Right forelimb (tissue), 1 donor: ENCODE data around the gene PYGB.

Source experiments
- DNase-seq: peaks from one replicate; pipeline ENCODE4 v3.0.0-alpha.2; 2018

Gene PYGB

GRCh38 chr20:25283221-25283951 is 35.5 kb downstream of the PYGB start:
- no peak for DNase-seq

GRCh38 chr20:25284131-25284601 is 36.3 kb downstream of the PYGB start:
- DNase-seq: no peak

GRCh38 chr20:25285091-25285647 is 37.3 kb downstream of the PYGB start:
- no peak for DNase-seq

GRCh38 chr20:25285856-25286798 is 38.2 kb downstream of the PYGB start:
- peak; percentile 22 for DNase-seq

GRCh38 chr20:25286917-25287316 is 39.0 kb downstream of the PYGB start:
- DNase-seq: no peak

GRCh38 chr20:25287631-25288290 is 39.9 kb downstream of the PYGB start:
- DNase-seq: no peak

- DNase-seq: no peak
Observed at GRCh38 chr20:25288291-25289181, 40.7 kb downstream of the PYGB start.

GRCh38 chr20:25289886-25290597 is 42.2 kb downstream of the PYGB start:
- DNase-seq: no peak

GRCh38 chr20:25290646-25291431 is 43.0 kb downstream of the PYGB start:
- DNase-seq: no peak

- DNase-seq: no peak
Observed at GRCh38 chr20:25291432-25292133, 43.7 kb downstream of the PYGB start.

- no peak for DNase-seq
Observed at GRCh38 chr20:25292176-25292891, 44.4 kb downstream of the PYGB start.

GRCh38 chr20:25293507-25293906 is 45.6 kb downstream of the PYGB start:
- DNase-seq: no peak

- DNase-seq: no peak
Observed at GRCh38 chr20:25293910-25294458, 46.1 kb downstream of the PYGB start.

GRCh38 chr20:25294459-25295385 is 46.8 kb downstream of the PYGB start:
- no peak for DNase-seq

GRCh38 chr20:25295386-25296093 is 47.7 kb downstream of the PYGB start:
- DNase-seq: no peak
